Lung microvascular endothelial cell (primary cell): Measurements from ENCODE around the gene AFTPH. TPM values are rescaled to one million over a fixed set of nuclear protein-coding genes. Genes with fewer than 3 reads are reported as not detected.
"Not testable (repeated sequence)": the region's sequence is repeated elsewhere in the genome, so short reads cannot be mapped to it uniquely, and the experiment has no call there.

Source experiments
- DNase-seq, 2 donors: peaks; one replicate each; pipeline versions ENCODE4 v3.0.0 to v3.0.0-alpha.2; 2010; ENCODE audit warnings: low read depth in 2 of 2
- total RNA-seq: library from RNA; depleted of rRNA; stranded (reverse); fragments of >200 nt; gene quantifications from 2 replicates; pipeline ENCODE4 v1.2.1, GENCODE V29; 2014

AFTPH gene
- total RNA-seq, 1 donor from 2014 or later: 35.5 TPM

- no peak for DNase-seq
These were observed 25.7 kb upstream of the AFTPH start for GRCh38 chr2:64498438-64498837.

GRCh38 chr2:64500549-64500948 lies 23.6 kb upstream of the AFTPH start:
- no peak for DNase-seq

- no peak for DNase-seq
These were observed 22.2 kb upstream of the AFTPH start for GRCh38 chr2:64501946-64502345.

DNA sequence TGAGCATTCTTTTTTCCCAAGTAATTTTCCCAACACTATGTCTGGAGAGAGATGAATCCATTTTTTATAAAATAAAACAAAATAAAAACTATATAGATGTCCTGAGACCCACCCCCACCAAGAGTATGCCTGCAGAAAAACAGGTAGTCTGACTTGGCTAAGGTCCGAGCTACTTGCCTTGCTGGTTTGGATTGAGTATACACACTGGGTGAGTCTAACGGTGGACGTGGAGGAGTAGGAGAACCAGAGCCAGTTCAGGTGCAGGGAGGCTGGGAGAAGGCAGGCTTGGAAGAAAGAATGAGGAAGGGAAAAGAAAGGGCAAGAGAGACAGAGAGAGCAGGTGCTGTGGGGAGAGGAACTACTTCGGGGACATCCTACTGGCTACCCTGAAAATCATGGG lies 21.3 kb upstream of the AFTPH start:
- no peak for DNase-seq

- no peak for DNase-seq
These were observed 19.1 kb upstream of the AFTPH start for GRCh38 chr2:64504774-64505720.

DNA sequence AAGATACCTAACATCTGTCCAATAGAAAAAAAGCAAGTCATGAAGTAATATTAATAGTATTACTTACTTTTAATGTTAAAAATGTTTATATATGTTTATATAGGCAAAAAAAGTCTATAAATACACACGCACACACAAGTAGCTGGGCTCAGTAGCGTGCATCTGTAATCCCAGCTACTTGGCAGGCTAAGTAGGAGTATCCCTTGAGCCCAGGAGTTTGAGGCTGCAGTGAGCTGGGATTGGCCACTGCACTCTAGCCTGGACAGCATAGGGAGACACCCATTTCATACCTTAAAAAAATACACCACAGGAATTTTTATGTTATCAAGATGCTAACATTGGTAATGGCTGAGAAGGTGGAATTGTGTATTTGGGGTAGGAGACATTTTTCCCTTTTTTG lies 17.4 kb upstream of the AFTPH start:
- no peak for DNase-seq

DNA sequence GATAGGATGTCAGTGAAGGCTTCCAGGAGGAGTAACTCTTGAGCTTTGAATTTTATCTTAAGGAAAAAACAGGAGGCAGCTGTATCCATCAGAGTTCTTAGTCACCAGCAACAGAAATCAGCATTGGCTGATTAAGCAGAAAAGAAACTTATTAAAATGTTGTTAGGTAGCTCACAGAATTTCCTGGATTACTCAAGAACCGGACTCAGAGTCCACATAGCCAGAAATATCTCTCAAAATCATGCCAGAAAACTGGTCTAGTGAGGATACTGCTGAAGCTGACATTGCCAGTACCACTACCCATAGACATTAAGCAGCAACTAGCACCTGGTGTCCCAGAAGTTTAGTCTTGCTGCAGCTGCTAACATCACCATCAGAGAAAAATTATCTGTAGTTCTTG lies 10.1 kb upstream of the AFTPH start:
- no peak for DNase-seq

DNA sequence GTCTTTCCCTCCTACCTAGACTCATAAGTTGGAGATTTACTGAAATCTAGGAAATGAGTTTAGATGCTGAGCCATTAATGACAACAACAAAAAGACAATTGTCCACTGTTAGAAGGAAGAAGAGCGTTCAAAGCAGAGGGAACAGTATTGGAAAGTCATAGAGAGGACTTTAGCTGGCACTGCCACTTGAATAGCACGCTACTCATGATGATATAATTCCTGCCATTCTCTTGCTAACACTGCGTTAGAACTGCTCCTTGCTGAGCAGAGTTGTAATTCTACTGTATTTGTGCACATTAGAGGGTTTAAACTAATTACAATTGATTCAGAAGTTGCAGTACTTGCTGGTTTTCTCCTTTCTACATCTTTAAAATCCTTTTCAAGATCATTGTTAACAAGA lies 9.0 kb upstream of the AFTPH start:
- no peak for DNase-seq

GRCh38 chr2:64516651-64517510 lies 7.2 kb upstream of the AFTPH start:
- no peak for DNase-seq

DNA sequence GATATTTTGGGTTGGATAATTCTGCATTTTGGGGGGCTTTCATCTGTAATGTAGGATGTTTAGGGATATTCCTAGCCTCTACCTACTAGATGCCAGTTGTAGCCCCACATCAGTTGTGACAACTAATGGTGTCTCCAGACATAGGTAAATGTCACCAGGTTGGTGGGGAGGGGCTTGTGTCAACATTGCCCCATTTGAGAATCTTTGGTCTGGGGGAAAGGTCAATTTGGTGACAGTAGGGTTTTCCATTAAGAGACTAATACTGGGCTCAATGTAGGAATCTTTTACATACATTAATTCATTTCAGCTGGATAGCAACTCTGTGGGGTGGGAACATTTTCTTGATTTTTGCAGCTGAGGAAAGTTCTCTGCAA lies 6.6 kb upstream of the AFTPH start:
- no peak for DNase-seq

DNA sequence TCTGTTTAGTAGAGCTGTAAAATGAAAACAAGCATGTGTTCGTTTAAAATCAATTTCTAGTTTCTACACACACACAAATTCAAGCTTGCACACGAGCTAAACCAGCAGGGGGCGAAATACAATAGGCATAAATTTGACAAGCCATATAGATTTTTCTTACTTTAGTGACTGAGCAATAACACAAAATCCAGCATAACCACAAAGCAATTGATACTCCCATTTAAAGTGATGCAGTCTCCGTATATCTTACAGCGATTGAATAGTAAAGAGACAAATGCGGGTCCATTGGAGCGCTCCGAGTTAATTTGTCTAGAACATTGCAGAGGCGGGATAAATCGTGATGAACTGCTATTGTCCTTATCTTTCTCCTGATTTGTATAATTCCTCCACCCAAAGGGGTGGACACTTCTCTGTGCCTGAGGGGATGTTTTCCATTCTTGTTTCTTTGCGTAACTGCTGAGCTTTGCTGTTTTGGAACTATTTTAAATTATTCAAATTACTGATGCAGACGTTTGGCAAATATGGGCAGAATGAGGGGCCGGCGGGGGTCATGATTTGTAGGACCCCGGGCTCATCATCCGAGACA lies 1.2 kb upstream of the AFTPH start:
- peak; percentile 86 to 92 for DNase-seq

GRCh38 chr2:64524604-64525316 lies 632 bp downstream of the AFTPH start:
- peak; percentile 39 to 49 for DNase-seq

DNA sequence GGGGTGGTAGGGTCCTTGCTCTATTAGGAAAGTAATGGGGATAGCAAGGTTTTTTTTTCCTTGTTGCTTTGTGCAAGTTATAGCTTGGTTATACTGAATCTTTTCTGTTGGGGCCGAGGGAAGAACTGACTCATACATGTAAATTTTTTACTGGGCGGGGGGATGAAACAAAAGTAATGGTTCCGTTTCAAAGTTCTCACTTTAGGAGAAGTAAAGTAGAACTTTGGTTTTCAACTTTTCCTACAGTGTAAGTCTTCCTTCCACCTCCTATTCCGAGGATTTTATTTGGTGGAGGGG lies 1.1 kb downstream of the AFTPH start:
- peak; percentile 54 to 70 for DNase-seq

DNA sequence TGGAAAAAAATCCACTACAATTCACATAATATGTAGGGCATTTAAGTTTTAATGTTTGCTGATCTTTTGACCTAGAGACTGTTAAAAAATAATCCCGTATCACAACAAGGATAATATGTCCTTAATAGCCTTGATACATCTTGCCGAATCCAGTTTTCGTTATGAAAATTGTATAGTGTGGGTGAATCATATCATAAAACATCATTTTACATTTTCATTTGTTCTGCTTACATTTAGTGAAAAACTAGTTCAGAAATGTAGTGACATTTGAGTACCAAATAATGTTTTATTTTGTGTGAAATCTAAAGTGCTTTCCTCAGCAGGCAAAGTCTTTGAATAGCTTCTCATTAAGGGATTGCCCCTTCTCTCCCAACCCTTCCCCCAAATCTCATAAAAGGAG lies 1.9 kb downstream of the AFTPH start:
- DNase-seq: no peak

- not testable (repeated sequence) for DNase-seq
These were observed 6.8 kb downstream of the AFTPH start for GRCh38 chr2:64530946-64531345.

- no peak for DNase-seq
These were observed 7.9 kb downstream of the AFTPH start for GRCh38 chr2:64532030-64532429.

DNA sequence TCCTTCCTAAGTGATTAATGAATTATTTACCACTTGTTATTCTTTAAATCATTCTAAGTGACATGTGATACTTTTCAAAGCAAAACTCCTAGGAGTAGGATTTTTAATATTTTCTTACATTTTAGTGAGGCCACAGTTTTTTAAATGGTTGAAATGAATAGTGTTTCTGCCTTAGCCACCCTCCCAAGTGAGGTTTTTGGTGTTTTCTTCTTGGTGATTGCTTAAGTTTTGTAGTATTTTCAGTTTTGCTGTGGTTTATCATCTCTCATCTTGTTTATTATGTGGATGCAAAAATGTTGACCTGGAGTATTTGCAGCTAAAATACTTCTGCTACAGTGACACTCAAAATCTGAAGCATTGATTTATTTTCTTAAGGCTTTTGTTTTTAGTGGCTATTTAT lies 9.8 kb downstream of the AFTPH start:
- DNase-seq: no peak

DNA sequence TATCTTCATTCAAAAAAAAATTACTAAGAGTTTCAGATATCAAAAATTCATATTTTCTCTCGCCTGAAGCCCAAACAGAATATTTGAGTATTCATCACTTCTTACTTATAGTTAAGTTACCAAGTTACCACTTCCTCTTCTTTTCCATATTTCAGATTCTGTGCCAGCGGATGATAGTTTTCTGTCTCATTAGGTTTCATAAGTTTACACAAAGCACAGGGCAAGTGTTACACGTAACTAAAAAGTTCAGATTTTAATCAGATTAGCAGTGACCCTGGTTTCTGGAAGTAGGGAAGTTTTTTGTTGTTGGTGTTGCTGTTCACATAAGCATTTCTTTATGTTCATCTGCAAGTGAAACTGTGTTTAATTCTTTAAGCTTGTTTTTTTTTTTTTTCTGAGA lies 10.2 kb downstream of the AFTPH start:
- DNase-seq: peak in 1 of 2 donors; percentile 2

DNA sequence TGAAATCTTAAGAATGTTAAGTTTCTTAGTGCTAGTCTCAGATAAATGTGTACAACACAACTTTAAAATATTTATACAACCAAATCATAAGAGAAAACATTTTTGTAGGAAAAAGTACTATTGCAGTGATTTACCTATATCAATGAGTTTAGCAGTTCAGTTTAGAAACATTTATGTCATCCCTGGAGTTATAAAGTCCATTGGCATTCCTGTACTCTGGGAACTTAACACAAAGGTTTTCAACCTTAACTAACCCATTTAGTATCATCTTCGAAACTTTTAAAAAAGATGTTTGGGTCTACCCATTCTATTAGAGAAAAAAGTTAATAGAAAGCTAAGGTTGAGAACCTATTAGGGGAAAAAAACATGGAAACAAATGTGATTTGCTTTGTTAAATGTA lies 10.9 kb downstream of the AFTPH start:
- DNase-seq: no peak

DNA sequence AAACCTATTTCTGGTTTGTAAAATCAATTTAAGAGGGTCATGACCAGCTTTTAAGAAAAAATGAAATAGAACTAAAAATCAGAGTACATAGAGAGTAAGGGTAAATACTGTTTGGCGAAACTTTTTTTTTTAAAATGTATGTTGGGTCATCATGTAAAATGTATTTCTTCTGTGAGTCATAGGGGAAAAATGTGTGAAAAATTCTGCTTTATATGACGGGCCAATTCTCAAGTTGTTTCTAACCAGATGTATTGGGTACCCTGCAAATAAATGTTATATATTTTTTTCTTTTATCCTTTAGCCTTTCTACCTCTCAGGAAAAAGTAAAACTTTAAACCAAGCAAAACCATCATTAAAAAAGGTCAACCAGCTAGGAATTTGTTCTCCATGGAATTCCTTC lies 13.9 kb downstream of the AFTPH start:
- DNase-seq: peak in 1 of 2 donors; percentile 24

GRCh38 chr2:64538764-64539433 lies 14.8 kb downstream of the AFTPH start:
- no peak for DNase-seq
